ENCODE measurements around the gene CEP164. TPM values are rescaled to one million over a fixed set of nuclear protein-coding genes. Genes with fewer than 3 reads are reported as not detected.

CEP164 gene
- total RNA-seq, 1 experiment from 2014 or later = 22.2 TPM

DNA sequence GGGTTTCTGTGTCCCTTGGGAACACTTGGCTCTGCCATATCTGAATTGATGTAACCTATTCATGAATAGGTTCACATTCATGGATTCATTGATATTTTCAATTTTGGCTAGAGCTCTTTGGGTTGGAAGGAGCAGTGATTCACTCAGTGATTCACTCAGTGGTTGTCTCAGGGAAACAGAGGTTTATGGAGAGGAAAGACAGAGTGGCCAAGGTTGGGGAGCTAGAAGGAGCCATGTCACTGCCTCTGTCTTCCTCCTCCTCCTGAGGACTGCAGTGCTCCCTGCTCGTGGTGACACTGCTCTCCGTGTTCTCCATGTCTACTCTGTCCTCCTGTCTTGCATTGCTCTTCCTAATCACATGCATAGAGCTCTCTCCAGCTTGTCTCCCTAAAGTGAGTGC lies 17.4 kb downstream of the CEP164 start:
- ChIA-PET POLR2A (interaction anchor here (1.1 kb wide), 1 partner anchor 17 kb away, joined by 3 read pairs; the partner anchor contains the start of gene CEP164), RAD21 (ENCODE audit: low non-redundant PET in 1 of 2, low total read pairs in 2 of 2, uncharacterized antibody in 2 of 2, unreplicated experiment in 2 of 2) (no interaction called here), CTCF (no interaction called here)
- BruUV-seq (replicated peaks) = no TSS peak
- Histone ChIP-seq H3K9me3 (ENCODE audit: control insufficient read depth in 1 of 2, insufficient read depth in 1 of 2, low read depth in 1 of 2, low read length in 2 of 2) (no peaks in the 10 kb centered on the region), H3K79me2 (ENCODE audit: insufficient read depth, low read length) (no peaks in the 10 kb centered on the region), H2AFZ (ENCODE audit: low read depth, low read length, poor library complexity, severe bottlenecking) (no peak overlapping the region), H3K9me2 (ENCODE audit: insufficient read depth) (no peaks in the 10 kb centered on the region), H3K4me1 (ENCODE audit: control insufficient read depth in 1 of 2, insufficient read depth in 2 of 2, low read length in 2 of 2) (no peaks in the 10 kb centered on the region), H3K27me3 (ENCODE audit: insufficient read depth, low read length) (no peaks in the 10 kb centered on the region), H3K9ac (ENCODE audit: low read length) (no peak overlapping the region), H3K4me2 (ENCODE audit: low read length) (no peak overlapping the region), H3K36me3 (ENCODE audit: control insufficient read depth in 1 of 2, insufficient read depth in 2 of 2, low read length in 2 of 2) (peaks cover 3 to 12% of the 10 kb centered on the region in 2 experiments; a peak in 2 of 4 replicates), H3K27ac (ENCODE audit: low read depth, low read length) (no peak overlapping the region), H4K20me1 (ENCODE audit: insufficient read depth) (no peaks in the 10 kb centered on the region), H3K4me3 (replicated peaks in 1 of 2; ENCODE audit: low read depth in 1 of 2, low read length in 2 of 2) (no peak overlapping the region)
- no peak for TF ChIP-seq POLR2AphosphoS5 (IDR thresholded peaks at IDR 0.05; ENCODE audit: low read depth, low read length)
- no peak for TF ChIP-seq ZBTB33 (IDR thresholded peaks at IDR 0.05; ENCODE audit: extremely low read depth, insufficient replicate concordance, low read length)
- no peak for TF ChIP-seq SP1 (IDR thresholded peaks at IDR 0.05; ENCODE audit: low read depth)
- TF ChIP-seq EZH2 (IDR thresholded peaks at IDR 0.05) = no peak
- no peak for TF ChIP-seq POLR2A (IDR thresholded peaks at IDR 0.05; ENCODE audit: borderline replicate concordance, extremely low read depth, insufficient read depth, insufficient read length)
- no peak for TF ChIP-seq JUND (IDR thresholded peaks at IDR 0.05)
- TF ChIP-seq SIN3A (IDR thresholded peaks at IDR 0.05; ENCODE audit: low read depth) = no peak
- no peak for TF ChIP-seq SRF (IDR thresholded peaks at IDR 0.05; ENCODE audit: low read depth)
- no peak for TF ChIP-seq ELF1 (IDR thresholded peaks at IDR 0.05; ENCODE audit: borderline replicate concordance, low read depth)
- TF ChIP-seq TCF7L2 (IDR thresholded peaks at IDR 0.05; ENCODE audit: borderline replicate concordance, extremely low read depth, insufficient read depth, insufficient read length) = no peak
- ATAC-seq (no peak), DNase-seq (ENCODE audit: low read depth, low spot score) (no peak)
- intact Hi-C loops (cut with micrococcal nuclease) = no loop called here
